Vagina (tissue), 2 donors: ENCODE results near the gene ZNF441.

ENCODE experiments used
- POLR2A ChIP-seq, 2 donors: fragments of 450-650 bp; IDR thresholded peaks; one replicate each; pipeline ENCODE4 v1.6.1; 2017; ENCODE audit warnings: antibody characterized with exemption in 2 of 2, mild to moderate bottlenecking in 2 of 2, moderate library complexity in 2 of 2
- POLR2AphosphoS5 ChIP-seq, 2 donors: sonication (generic); formaldehyde crosslinking; IDR thresholded peaks; one replicate each; pipeline ENCODE4 v1.9.0; 2017; ENCODE audit warnings: antibody characterized with exemption in 2 of 2, mild to moderate bottlenecking in 2 of 2, low read depth in 1 of 2; ENCODE audit not compliant: insufficient read depth in 1 of 2
- TF ChIP-seq, protein P1 (sequence below), 3 experiments: fragments of 450-650 bp in 2 of 3; fragments of 200-600 bp in 1 of 3; sonication (generic) in 1 of 3; IDR thresholded peaks; one replicate each; pipeline ENCODE4 v1.5.1; 2017 to 2019; ENCODE audit warnings: antibody characterized with exemption in 3 of 3, mild to moderate bottlenecking in 2 of 3, moderate library complexity in 2 of 3

DNA sequence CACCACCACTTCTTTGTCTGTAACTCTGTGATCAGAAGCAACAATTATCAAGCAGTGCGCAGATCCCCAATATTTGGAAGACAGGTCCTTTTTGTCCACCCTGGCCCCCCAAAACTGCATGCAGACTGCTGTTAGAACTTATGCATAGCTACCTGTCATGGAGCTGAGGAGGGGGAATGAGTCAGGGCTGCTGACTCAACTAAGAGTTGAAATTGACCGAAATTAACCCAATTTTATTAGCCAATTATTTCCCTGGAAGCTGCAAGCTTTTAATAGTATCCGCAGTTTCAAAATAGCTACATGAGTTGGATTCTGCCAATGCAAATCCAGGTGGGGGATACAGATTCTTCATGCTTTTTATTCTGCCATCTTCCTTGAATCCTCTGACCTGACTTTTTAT lies 17.6 kb downstream of the ZNF441 start:
- TF ChIP-seq POLR2AphosphoS5 (IDR thresholded peaks at IDR 0.05; ENCODE audit: insufficient read depth in 1 of 2, low read depth in 1 of 2) = no peak
- TF ChIP-seq, protein P1, sequence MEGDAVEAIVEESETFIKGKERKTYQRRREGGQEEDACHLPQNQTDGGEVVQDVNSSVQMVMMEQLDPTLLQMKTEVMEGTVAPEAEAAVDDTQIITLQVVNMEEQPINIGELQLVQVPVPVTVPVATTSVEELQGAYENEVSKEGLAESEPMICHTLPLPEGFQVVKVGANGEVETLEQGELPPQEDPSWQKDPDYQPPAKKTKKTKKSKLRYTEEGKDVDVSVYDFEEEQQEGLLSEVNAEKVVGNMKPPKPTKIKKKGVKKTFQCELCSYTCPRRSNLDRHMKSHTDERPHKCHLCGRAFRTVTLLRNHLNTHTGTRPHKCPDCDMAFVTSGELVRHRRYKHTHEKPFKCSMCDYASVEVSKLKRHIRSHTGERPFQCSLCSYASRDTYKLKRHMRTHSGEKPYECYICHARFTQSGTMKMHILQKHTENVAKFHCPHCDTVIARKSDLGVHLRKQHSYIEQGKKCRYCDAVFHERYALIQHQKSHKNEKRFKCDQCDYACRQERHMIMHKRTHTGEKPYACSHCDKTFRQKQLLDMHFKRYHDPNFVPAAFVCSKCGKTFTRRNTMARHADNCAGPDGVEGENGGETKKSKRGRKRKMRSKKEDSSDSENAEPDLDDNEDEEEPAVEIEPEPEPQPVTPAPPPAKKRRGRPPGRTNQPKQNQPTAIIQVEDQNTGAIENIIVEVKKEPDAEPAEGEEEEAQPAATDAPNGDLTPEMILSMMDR (IDR thresholded peaks at IDR 0.05) = no peak
- no peak for TF ChIP-seq POLR2A (IDR thresholded peaks at IDR 0.05)
